RPMI8226 (cell line): ENCODE measurements around the gene TUBA3D.
"Not testable (repeated sequence)": the region's sequence is repeated elsewhere in the genome, so short reads cannot be mapped to it uniquely, and the experiment has no call there.

ENCODE experiments used
- DNase-seq: peaks from one replicate; pipeline ENCODE4 v3.0.0-alpha.2; 2015

The TUBA3D gene

GRCh38 chr2:131484906-131485460, 9.1 kb downstream of the TUBA3D start:
- not testable (repeated sequence) for DNase-seq

GRCh38 chr2:131486201-131486902, 10.4 kb downstream of the TUBA3D start:
- DNase-seq: not testable (repeated sequence)

- DNase-seq: no peak
These were observed 12.6 kb downstream of the TUBA3D start for GRCh38 chr2:131488306-131489205.

- not testable (repeated sequence) for DNase-seq
These were observed 14.9 kb downstream of the TUBA3D start for GRCh38 chr2:131490616-131491468.

- peak; percentile 21 for DNase-seq
These were observed 15.5 kb downstream of the TUBA3D start for GRCh38 chr2:131491469-131491836.

- not testable (repeated sequence) for DNase-seq
These were observed 16.1 kb downstream of the TUBA3D start, which contains the start of gene MZT2A for GRCh38 chr2:131492015-131492417. MZT2A (minus strand) TSS chr2:131492397; CDS start chr2:131492376, 21 bp downstream.

- peak; percentile 98 for DNase-seq
These were observed 16.7 kb downstream of the TUBA3D start for GRCh38 chr2:131492418-131493198.

- DNase-seq: no peak
These were observed 17.5 kb downstream of the TUBA3D start for GRCh38 chr2:131493199-131493968.

- DNase-seq: not testable (repeated sequence)
These were observed 19.6 kb downstream of the TUBA3D start for GRCh38 chr2:131495506-131495905.

- not testable (repeated sequence) for DNase-seq
These were observed 22.5 kb downstream of the TUBA3D start for GRCh38 chr2:131498321-131498973.

GRCh38 chr2:131503587-131503986, 27.7 kb downstream of the TUBA3D start:
- DNase-seq: not testable (repeated sequence)

GRCh38 chr2:131504082-131504750, 28.3 kb downstream of the TUBA3D start:
- DNase-seq: not testable (repeated sequence)

- no peak for DNase-seq
These were observed 33.7 kb downstream of the TUBA3D start for GRCh38 chr2:131509615-131510014.

GRCh38 chr2:131511291-131511968, 35.5 kb downstream of the TUBA3D start:
- DNase-seq: not testable (repeated sequence)

GRCh38 chr2:131511969-131512870, 36.3 kb downstream of the TUBA3D start:
- not testable (repeated sequence) for DNase-seq

- not testable (repeated sequence) for DNase-seq
These were observed 38.7 kb downstream of the TUBA3D start for GRCh38 chr2:131514408-131515166.

GRCh38 chr2:131515235-131515634, 39.3 kb downstream of the TUBA3D start:
- DNase-seq: not testable (repeated sequence)
